GM21737 (cell line): ENCODE measurements around the gene CREBBP.
A peak's percentile ranks its signal among the peaks of the same experiment; 100 is the strongest.

Source experiments
- ATAC-seq: cut with Tn5 transposase; IDR thresholded peaks from one replicate; pipeline ENCODE4 v1.9.1; 2021; ENCODE audit warnings: mild to moderate bottlenecking, moderate library complexity; ENCODE audit not compliant: unreplicated experiment

The CREBBP gene

DNA sequence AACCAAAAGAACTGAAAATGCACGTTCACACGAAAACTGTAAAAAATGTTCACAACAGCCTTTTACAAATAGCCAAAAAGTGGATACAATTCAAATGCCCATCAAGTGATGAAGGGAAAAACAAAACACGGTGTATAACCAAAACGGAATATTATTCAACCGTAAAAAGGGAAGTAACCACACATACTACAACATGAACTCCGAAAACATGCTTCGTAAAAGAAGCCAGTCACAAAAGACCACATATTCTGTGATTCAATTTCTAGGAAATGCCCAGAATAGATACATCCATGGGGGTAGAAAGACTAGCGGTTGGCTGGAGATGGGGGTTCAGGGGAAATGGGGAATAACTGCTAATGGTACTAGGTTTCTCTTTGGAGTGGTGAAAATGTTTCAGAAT is 81.7 kb downstream of the CREBBP start:
- ATAC-seq = no peak

DNA sequence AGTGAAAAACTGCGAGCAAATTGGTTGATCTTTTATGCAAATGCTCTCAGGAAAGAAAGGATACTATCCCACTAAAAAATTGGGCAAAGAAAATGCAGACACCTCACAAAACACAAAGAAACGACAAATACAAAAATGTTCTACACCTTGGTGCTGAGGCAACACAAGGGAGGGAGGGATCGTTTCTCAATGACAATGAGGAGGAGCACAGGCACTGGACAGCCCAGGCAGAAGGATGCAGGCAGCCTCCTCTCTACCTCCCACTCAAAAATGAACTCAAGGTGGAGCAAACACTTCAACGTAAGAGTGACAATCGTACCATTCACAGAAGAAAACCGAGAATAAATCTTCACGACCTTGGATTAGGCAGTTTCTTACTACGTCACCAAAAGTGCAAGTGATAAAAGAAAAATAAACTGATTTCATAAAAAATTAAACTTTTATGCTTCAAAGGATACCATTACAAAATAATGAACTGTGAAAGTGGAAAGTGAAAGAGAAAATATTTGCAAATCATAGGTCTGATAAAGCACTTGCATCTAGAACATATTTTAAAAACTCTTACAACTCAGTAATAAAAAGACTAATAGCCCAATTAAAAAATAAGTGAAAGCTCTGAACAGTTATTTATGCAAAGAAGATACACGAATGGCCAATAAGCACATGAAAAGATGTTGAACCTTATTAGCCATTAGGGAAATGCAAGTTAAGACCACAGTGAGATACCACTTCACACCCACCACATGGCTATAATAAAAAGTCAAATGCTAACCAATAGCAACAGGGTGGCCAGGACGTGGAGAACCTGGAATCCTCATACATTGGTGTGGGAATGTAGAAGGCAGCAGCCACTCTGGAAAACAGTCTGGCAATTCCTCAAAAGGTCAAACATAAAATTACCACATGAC is 82.4 kb downstream of the CREBBP start:
- ATAC-seq = peak; percentile 49

DNA sequence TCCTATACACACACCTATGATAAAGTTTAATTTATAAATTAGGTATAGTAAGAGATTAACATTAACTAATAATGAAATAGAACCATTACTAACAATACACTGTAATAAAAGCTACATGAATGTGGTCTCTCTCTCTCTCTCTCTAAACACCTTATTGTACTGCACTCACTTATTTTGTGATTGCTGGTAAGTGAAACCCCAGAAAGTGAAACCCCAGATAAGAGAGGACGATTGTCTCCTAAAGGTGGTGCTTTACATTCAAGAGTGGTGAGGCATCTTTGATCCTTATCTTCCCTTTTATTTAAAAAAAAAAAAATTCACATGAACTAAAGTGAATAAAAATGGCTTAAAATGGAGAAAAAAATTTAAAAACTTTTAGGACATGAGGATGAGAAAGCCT is 83.0 kb downstream of the CREBBP start:
- ATAC-seq = no peak

DNA sequence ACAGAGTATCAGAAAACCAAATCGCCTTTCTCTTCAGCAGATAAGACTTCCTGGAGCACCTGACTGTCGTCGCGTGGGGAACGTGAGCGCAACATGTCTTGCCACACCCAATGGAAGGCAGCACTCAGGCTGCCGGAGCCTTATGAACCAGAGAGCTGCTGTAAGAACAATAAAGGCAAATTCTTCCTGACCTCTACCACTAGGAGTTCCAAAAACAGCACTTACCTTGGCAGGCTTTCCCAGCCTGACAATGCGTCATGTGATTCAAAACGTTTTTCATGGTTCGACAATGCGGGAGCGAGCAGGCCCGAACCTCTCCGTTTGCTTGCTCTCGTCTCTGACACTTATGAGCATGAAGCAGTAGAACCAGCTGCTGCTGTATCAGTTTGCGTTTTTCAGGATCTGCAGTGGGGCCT is 87.3 kb downstream of the CREBBP start:
- no peak for ATAC-seq

DNA sequence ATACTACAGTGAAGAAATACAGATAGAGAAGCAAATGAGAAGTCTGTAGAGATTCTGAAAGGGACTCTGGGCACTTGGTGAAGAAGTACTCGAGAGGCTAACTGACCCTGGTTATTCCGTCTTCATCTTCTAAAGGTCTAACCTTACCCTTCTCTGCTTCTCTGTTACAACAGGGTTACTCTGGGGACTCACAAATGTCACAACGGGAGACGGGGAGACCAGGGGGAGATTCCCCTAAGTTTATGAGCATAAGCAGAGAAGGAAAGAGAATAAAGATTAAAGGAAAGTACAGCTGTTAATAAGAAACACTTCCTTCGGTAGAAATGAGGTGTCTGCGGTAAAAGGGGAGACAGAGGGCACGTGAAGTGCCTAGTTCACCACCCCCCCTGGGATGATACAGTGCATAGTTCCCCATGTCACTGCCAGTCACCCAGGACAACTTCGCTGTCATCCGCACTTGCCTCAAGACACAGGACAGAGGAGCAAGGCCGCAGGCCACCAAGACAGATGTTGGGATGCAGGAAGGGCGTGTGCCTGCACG is 88.0 kb downstream of the CREBBP start:
- ATAC-seq = no peak

DNA sequence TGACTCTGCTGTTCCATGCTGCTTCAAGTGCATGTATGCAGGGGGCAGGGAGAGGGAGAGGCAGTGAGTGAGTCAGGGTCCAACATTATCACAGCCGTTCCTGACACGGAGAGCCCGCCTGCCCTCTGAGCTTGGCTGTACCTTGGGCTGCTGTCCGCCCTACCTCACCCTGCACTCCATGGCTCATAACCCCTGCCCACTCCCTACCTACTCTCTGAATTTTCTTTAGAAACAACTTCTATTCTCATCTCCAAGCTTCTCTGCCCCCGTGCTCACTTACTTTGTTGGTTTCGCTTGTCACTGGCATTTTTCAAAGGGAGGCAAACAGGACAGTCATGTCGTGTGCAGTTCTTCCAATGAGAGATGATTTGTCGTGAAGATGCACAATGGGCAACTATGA is 88.8 kb downstream of the CREBBP start:
- no peak for ATAC-seq

DNA sequence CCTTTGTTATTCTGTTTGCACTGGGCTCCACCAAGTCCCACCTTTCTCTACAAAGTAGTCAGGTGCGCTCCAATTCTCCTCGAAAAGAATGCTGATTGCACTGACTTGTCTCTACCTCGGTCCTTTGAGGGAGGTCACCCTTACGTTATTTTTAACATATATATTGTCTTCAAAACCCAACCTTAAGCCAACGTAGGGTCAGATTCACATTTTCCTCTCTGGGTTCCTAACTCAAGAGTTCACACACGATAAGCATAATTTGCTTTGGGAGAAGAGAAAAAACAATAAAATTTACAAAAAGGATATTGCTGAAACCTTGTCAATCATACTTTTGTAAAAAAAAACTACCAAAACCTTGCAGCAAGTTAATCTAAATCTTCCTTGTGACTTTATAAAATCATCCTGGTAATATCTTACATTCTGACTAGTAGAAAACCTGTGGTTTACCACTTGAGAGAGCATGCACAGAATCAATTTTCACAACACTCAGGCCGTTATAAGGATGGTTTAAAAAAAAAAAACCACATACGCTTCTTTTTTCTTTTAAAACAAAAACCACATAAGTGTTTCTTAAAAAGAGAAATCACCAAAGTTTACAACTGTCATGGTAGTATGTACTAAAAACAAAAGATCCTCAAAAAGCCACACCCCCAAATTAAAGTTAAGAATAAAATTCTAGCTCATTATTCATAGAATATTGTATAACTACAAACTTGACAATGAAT is 91.0 kb downstream of the CREBBP start:
- peak; percentile 41 for ATAC-seq

DNA sequence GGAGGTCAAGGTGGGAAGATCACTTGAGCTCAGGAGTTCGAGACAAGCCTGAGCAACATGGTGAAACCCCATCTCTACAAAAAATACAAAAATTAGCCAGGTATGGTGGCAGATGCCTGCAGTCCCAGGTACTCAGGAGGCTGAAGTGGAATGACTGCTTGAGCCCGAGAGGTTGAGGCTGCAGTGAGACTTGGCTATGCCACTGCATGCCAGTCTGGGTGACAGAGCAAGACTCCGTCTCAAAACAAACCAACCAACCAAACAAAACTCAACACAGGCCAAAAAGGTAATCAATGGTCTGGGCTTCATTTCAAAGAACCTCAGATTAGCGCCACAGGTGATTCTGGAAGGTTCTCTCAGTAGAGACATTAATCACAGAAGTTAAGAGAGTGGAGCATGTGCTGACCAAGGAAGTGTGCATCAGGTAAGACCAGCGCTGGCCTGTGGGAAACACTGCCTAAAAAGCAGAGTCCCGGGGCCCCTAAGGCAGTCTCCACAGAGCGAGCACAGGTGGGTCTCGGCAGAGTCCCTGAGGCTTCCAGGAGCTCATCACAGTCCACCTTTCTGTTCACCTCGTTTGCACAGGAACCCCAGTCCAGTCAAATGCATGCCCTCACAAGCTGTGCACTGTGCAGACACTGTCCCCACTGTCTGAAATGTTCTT is 91.7 kb downstream of the CREBBP start:
- ATAC-seq = no peak

- ATAC-seq = peak; percentile 50
Observed at GRCh38 chr16:3787924-3788661, 92.4 kb downstream of the CREBBP start.

DNA sequence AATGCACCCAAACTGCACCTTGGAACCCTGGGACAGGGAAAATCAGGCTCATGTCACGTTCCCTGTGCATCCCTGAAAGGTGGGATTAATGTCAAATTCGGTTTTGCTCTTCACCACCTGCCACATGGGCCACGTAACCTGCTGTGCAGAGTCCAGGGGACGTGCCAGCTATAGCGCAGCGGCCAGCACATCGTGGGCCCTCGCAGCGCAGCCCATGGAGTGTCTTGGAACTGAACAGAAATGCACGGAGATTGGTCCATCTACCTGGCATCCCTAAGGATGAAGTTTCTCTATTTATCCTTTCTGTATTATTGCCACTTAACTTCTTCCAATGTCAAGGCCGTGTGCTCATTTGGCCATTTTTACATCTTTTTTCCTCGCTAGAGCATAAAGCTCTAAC is 95.1 kb downstream of the CREBBP start:
- ATAC-seq = no peak

DNA sequence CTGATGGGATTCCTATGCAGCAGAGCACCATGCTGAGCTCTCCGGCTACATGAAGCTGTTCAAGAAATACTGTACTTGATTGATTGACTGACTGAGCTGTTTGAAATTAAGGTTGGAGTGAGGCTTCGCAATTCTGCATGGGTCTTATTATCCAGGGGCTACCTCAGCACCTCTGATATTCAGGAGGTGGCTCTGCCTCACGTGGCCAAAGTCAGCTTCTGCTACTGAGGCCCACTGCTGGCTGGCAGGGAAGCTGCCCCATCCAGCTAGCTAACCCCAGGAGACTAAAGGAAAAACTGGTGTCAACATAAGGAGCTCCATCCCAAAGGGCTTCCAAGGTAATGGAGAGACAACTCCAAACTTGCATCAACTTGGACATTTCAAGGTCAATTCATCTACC is 97.0 kb downstream of the CREBBP start:
- no peak for ATAC-seq

DNA sequence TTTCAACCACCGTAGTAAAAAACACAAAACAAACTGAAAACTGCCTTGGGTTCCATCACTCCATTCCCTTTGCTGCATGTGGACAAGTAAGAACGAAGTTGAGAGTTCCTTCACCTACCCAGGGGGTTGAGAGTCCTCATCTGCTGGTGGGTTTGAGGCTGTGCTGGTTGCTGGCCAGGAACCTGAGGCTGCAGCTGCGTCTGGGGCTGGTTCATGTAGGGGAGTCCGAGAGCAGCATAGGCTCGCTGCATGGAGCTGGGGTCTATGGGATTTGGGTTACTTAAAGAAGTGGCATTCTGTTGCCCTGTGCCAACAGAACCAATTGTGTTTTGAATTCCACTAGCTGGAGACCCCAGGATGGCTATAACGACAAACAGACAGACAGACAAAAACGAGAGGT is 97.9 kb downstream of the CREBBP start:
- ATAC-seq = no peak

DNA sequence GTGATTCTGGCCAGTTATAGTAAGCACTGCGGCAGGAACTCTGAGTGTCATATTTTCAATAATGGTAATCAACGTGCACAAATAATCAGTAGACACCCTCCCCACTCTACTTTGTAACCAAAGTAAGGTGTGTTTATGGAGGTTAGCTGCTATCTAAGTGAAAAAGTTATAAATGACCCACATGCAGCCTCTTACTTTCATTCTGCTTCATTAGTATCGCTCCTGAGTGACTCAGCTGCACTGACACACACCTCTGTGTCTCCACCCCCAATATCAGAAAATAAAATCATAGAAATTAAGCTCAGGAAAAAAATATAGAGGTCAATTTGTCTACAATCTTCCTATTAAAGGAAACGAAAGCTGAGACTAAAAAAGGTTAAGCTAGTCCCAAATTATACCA is 99.1 kb downstream of the CREBBP start:
- ATAC-seq = no peak

DNA sequence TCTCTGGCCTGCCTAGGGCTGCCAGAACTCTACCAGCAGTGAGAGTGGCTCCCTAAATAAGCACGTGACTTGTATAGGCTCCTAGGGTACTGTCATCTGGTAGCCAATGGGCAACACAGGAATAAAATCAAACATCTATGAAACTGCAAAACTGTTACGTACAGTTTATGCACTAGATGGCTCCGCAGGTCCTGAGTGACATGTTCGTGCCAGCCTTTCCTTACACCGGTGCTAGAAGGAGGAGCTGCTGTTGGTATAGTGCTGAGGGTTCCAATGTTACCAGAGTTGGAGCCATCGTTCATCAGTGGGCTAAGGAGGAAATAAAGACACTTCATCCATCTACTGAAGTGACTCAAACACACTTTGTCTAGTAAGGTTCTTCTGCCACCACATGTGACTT is 99.9 kb downstream of the CREBBP start:
- ATAC-seq = no peak

GRCh38 chr16:3776316-3776715 is 104.2 kb downstream of the CREBBP start:
- no peak for ATAC-seq

DNA sequence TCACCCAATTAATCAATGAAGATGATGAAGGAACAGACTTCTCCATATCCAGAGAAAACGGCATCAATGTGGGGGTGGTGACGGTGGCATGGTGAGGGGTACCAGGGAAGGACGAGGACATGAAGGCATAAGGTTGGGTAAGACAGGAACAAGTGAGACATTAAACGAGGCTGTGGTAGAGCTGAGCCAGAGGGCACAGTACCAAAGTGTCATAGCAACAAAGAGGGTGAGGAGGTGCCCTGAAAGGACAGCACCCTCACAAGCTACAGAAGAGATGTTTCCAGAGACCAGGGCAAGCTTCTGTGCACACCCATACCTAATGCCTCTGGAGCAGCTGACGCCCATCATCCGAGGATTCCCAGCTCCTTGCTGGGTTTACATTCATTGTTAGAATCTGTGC is 105.7 kb downstream of the CREBBP start:
- ATAC-seq = no peak

GRCh38 chr16:3774156-3774767 is 106.3 kb downstream of the CREBBP start:
- no peak for ATAC-seq

- ATAC-seq = no peak
Observed at GRCh38 chr16:3773663-3774062, 106.8 kb downstream of the CREBBP start.

- no peak for ATAC-seq
Observed at GRCh38 chr16:3771513-3771912, 109.0 kb downstream of the CREBBP start.

- no peak for ATAC-seq
Observed at GRCh38 chr16:3770530-3770929, 110.0 kb downstream of the CREBBP start.
